HG03565 (cell line): ENCODE data around the gene PARN.
A peak's percentile ranks its signal among the peaks of the same experiment; 100 is the strongest.

Experiments used
- ATAC-seq: cut with Tn5 transposase; IDR thresholded peaks from one replicate; pipeline ENCODE4 v1.9.1; 2021; ENCODE audit warnings: mild to moderate bottlenecking, moderate library complexity; ENCODE audit not compliant: unreplicated experiment

The PARN gene

GRCh38 chr16:14529010-14529669, 100.9 kb downstream of the PARN start:
- ATAC-seq, result no peak

- no peak for ATAC-seq
Measured at GRCh38 chr16:14528306-14528705, 101.8 kb downstream of the PARN start.

GRCh38 chr16:14527411-14528044, 102.5 kb downstream of the PARN start:
- ATAC-seq, result no peak

GRCh38 chr16:14525596-14525995, 104.5 kb downstream of the PARN start:
- ATAC-seq, result no peak

GRCh38 chr16:14524979-14525378, 105.1 kb downstream of the PARN start:
- no peak for ATAC-seq

- no peak for ATAC-seq
Measured at GRCh38 chr16:14523632-14524031, 106.4 kb downstream of the PARN start.

GRCh38 chr16:14522671-14523070, 107.4 kb downstream of the PARN start:
- ATAC-seq, result no peak

GRCh38 chr16:14520753-14521152, 109.3 kb downstream of the PARN start:
- no peak for ATAC-seq

GRCh38 chr16:14514967-14515366, 115.1 kb downstream of the PARN start:
- ATAC-seq, result no peak

- ATAC-seq, result no peak
Measured at GRCh38 chr16:14513389-14514107, 116.5 kb downstream of the PARN start.

- ATAC-seq, result no peak
Measured at GRCh38 chr16:14511800-14512135, 118.3 kb downstream of the PARN start.

- no peak for ATAC-seq
Measured at GRCh38 chr16:14510939-14511799, 118.9 kb downstream of the PARN start.

- no peak for ATAC-seq
Measured at GRCh38 chr16:14510581-14510938, 119.5 kb downstream of the PARN start.

- no peak for ATAC-seq
Measured at GRCh38 chr16:14509675-14510132, 120.4 kb downstream of the PARN start.

GRCh38 chr16:14509055-14509454, 121.0 kb downstream of the PARN start:
- ATAC-seq, result no peak

- ATAC-seq, result no peak
Measured at GRCh38 chr16:14505846-14506245, 124.2 kb downstream of the PARN start.

GRCh38 chr16:14502932-14503741, 126.9 kb downstream of the PARN start:
- ATAC-seq, result peak; percentile 73

- no peak for ATAC-seq
Measured at GRCh38 chr16:14502256-14502875, 127.7 kb downstream of the PARN start.

GRCh38 chr16:14501331-14502255, 128.5 kb downstream of the PARN start:
- no peak for ATAC-seq
